Fibroblast of lung (primary cell): ENCODE measurements around the gene DNAJC5. TPM values are rescaled to one million over a fixed set of nuclear protein-coding genes. Genes with fewer than 3 reads are reported as not detected.

ENCODE experiments used
- DNase-seq, 2 donors: peaks; one replicate each; pipeline versions ENCODE4 v3.0.0 to v3.0.0-alpha.2; 2010; ENCODE audit warnings: low read depth in 2 of 2
- H2AFZ ChIP-seq: 2 replicates; pipeline ENCODE4 v1.5.1; 2012; ENCODE audit warnings: low read length, control low read depth, inconsistent platforms
- H3K27ac ChIP-seq: 2 replicates; pipeline ENCODE4 v1.5.1; 2011; ENCODE audit warnings: low read length, control low read depth; ENCODE audit not compliant: insufficient read depth
- H3K27me3 ChIP-seq: 2 replicates; pipeline ENCODE4 v1.5.1; 2011; ENCODE audit warnings: mild to moderate bottlenecking, low read length; ENCODE audit not compliant: control insufficient read depth, insufficient read depth
- H3K36me3 ChIP-seq: 2 replicates; pipeline ENCODE4 v1.5.1; 2011; ENCODE audit warnings: low read length; ENCODE audit not compliant: control insufficient read depth, insufficient read depth
- H3K4me1 ChIP-seq: 2 replicates; pipeline ENCODE4 v1.5.1; 2011; ENCODE audit warnings: low read length; ENCODE audit not compliant: control insufficient read depth, insufficient read depth; ENCODE audit errors: extremely low read depth
- H3K4me2 ChIP-seq: 2 replicates; pipeline ENCODE4 v1.5.1; 2011; ENCODE audit warnings: low read length, control low read depth; ENCODE audit not compliant: insufficient read depth; ENCODE audit errors: extremely low read depth
- H3K4me3 ChIP-seq, 4 experiments: fragments of 200-600 bp in 1 of 4; sonication (generic) in 1 of 4; replicated peaks in 1 of 4; 2 replicates each; pipeline ENCODE4 v1.5.1; 2011 to 2016; ENCODE audit warnings: low read length in 4 of 4, low read depth in 3 of 4, mild to moderate bottlenecking in 3 of 4, control low read depth in 2 of 4, inconsistent platforms in 1 of 4, mixed read lengths in 1 of 4; ENCODE audit not compliant: insufficient read depth in 1 of 4; ENCODE audit errors: control extremely low read depth in 1 of 4
- H3K79me2 ChIP-seq: 2 replicates; pipeline ENCODE4 v1.5.1; 2012; ENCODE audit warnings: mild to moderate bottlenecking, low read length, inconsistent platforms; ENCODE audit not compliant: control insufficient read depth, insufficient read depth
- H3K9ac ChIP-seq: 2 replicates; pipeline ENCODE4 v1.5.1; 2011; ENCODE audit warnings: mild to moderate bottlenecking, low read length, control low read depth; ENCODE audit not compliant: insufficient read depth
- H3K9me3 ChIP-seq: 2 replicates; pipeline ENCODE4 v1.5.1; 2012; ENCODE audit warnings: low read depth, low read length; ENCODE audit not compliant: control insufficient read depth, insufficient read depth
- H4K20me1 ChIP-seq: 2 replicates; pipeline ENCODE4 v1.5.1; 2011; ENCODE audit warnings: low read length; ENCODE audit not compliant: control insufficient read depth, insufficient read depth; ENCODE audit errors: extremely low read depth
- CTCF ChIP-seq, 2 donors: IDR thresholded peaks in 1 of 2; conservative IDR thresholded peaks in 1 of 2; 1 replicate in 1 of 2; 2 replicates in 1 of 2; pipeline ENCODE4 v1.5.1; 2011 to 2012; ENCODE audit warnings: low read length in 2 of 2, control low read depth in 1 of 2, inconsistent platforms in 1 of 2, low read depth in 1 of 2, mild to moderate bottlenecking in 1 of 2
- EZH2 ChIP-seq: IDR thresholded peaks from 2 replicates; pipeline ENCODE4 v1.5.1; 2012; ENCODE audit warnings: low read length, control low read depth, mild to moderate bottlenecking; ENCODE audit errors: missing control alignments
- polyA plus RNA-seq, 2 donors: library from polyadenylated mRNA; depleted of rRNA in 1 of 2; stranded (reverse) in 1 of 2; unstranded in 1 of 2; fragments of >200 nt; gene quantifications; 2 replicates each; pipeline ENCODE4 v1.2.1, GENCODE V29; 2011 to 2012; ENCODE audit warnings: missing spikeins in 1 of 2
- total RNA-seq: library from RNA; depleted of rRNA; stranded (reverse); fragments of >200 nt; gene quantifications from 2 replicates; pipeline ENCODE4 v1.2.1, GENCODE V29; 2014

Gene DNAJC5
- total and polyA plus RNA-seq, 2 donors (not counting 1 experiment from before 2014, with no cell fraction given), result 29.6 to 48.9 TPM

GRCh38 chr20:63857764-63858392 is 37.0 kb upstream of the DNAJC5 start:
- peak in 1 of 2 donors; percentile 22 for DNase-seq
- TF ChIP-seq EZH2 (no peak), CTCF (conservative IDR thresholded peaks at IDR 0.05 in 1 of 2, IDR thresholded peaks at IDR 0.05 in 1 of 2; ENCODE audit: low read depth in 1 of 2, low read length in 2 of 2) (no peak)
- Histone ChIP-seq H3K79me2 (peaks cover 2% of the 10 kb centered on the region), H3K27me3 (no peaks in the 10 kb centered on the region), H3K9me3 (no peaks in the 10 kb centered on the region), H3K4me1 (peaks cover 21% of the 10 kb centered on the region), H3K36me3 (peaks cover 14% of the 10 kb centered on the region), H3K27ac (no peak overlapping the region), H3K9ac (no peak overlapping the region), H2AFZ (no peak overlapping the region), H3K4me3 (no peak overlapping the region), H4K20me1 (no peaks in the 10 kb centered on the region), H3K4me2 (no peak overlapping the region)

GRCh38 chr20:63858393-63859165 is 36.3 kb upstream of the DNAJC5 start:
- no peak overlapping the region for H3K4me3 ChIP-seq
- no peak overlapping the region for H3K27ac ChIP-seq
- H3K27me3 ChIP-seq, result no peaks in the 10 kb centered on the region
- H3K36me3 ChIP-seq, result peaks cover 18% of the 10 kb centered on the region
- TF ChIP-seq CTCF (conservative IDR thresholded peaks at IDR 0.05 in 1 of 2, IDR thresholded peaks at IDR 0.05 in 1 of 2; ENCODE audit: low read depth in 1 of 2, low read length in 2 of 2), result peak; percentile 40 to 57
- no peak for TF ChIP-seq EZH2
- no peak overlapping the region for H3K9ac ChIP-seq
- H3K4me1 ChIP-seq, result peaks cover 26% of the 10 kb centered on the region
- peaks cover 6% of the 10 kb centered on the region for H3K79me2 ChIP-seq
- no peak overlapping the region for H2AFZ ChIP-seq
- H3K4me2 ChIP-seq, result no peak overlapping the region
- no peaks in the 10 kb centered on the region for H4K20me1 ChIP-seq
- peak; percentile 45 to 65 for DNase-seq
- no peaks in the 10 kb centered on the region for H3K9me3 ChIP-seq

GRCh38 chr20:63859166-63859699 is 35.7 kb upstream of the DNAJC5 start:
- Histone ChIP-seq H3K36me3 (peaks cover 18% of the 10 kb centered on the region), H3K79me2 (peaks cover 10% of the 10 kb centered on the region), H2AFZ (no peak overlapping the region), H4K20me1 (no peaks in the 10 kb centered on the region), H3K4me2 (no peak overlapping the region), H3K4me1 (peaks cover 29% of the 10 kb centered on the region), H3K9ac (no peak overlapping the region), H3K4me3 (no peak overlapping the region), H3K9me3 (no peaks in the 10 kb centered on the region), H3K27ac (no peak overlapping the region), H3K27me3 (no peaks in the 10 kb centered on the region)
- TF ChIP-seq CTCF (conservative IDR thresholded peaks at IDR 0.05 in 1 of 2, IDR thresholded peaks at IDR 0.05 in 1 of 2; ENCODE audit: low read depth in 1 of 2, low read length in 2 of 2), result no peak
- TF ChIP-seq EZH2, result no peak
- DNase-seq, result no peak
